ENCODE measurements around the gene GUCD1. TPM values are rescaled to one million over a fixed set of nuclear protein-coding genes. Genes with fewer than 3 reads are reported as not detected.
A peak's percentile ranks its signal among the peaks of the same experiment; 100 is the strongest.

The GUCD1 gene
- total RNA-seq, 3 donors from 2014 or later (not counting 1 experiment from before 2014, with no cell fraction given): 76.9 to 102 (median 94.9) TPM

DNA sequence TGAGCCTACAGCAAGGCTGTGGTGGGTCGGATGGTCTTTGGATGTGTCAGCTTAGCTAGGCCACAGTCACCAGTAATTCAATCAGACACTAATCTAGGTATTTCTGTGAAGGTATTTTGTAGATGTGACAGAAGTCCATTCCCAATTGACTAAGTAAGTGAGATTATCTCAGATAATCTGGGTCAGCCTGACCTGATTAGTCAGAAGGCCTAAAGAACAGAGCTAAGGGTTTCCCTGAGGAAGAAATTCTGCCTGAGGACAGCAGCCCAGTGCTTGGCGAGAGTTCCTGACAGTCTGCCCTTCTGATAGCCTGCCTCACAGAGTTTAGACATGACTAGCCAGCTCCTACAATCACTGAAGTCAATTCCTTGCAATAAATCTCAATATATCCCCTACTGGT lies 28.7 kb downstream of the GUCD1 start:
- H3K27me3 ChIP-seq (ENCODE audit: control insufficient read depth, insufficient read depth, low read length): no peaks in the 10 kb centered on the region
- Mint-ChIP-seq H3K4me3 (no peak overlapping the region), H3K27me3 (ENCODE audit: low read depth in 2 of 2) (no peaks in the 10 kb centered on the region), H3K4me1 (peaks cover 11 to 12% of the 10 kb centered on the region in 2 donors), H3K36me3 (no peaks in the 10 kb centered on the region), H3K9me3 (no peaks in the 10 kb centered on the region), H3K27ac (no peak overlapping the region)
- H3K27ac ChIP-seq (ENCODE audit: low read length): no peak overlapping the region
- TF ChIP-seq, protein P1, sequence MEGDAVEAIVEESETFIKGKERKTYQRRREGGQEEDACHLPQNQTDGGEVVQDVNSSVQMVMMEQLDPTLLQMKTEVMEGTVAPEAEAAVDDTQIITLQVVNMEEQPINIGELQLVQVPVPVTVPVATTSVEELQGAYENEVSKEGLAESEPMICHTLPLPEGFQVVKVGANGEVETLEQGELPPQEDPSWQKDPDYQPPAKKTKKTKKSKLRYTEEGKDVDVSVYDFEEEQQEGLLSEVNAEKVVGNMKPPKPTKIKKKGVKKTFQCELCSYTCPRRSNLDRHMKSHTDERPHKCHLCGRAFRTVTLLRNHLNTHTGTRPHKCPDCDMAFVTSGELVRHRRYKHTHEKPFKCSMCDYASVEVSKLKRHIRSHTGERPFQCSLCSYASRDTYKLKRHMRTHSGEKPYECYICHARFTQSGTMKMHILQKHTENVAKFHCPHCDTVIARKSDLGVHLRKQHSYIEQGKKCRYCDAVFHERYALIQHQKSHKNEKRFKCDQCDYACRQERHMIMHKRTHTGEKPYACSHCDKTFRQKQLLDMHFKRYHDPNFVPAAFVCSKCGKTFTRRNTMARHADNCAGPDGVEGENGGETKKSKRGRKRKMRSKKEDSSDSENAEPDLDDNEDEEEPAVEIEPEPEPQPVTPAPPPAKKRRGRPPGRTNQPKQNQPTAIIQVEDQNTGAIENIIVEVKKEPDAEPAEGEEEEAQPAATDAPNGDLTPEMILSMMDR (IDR thresholded peaks at IDR 0.05): no peak
- H3K4me1 ChIP-seq (ENCODE audit: control insufficient read depth, insufficient read depth, low read length): peaks cover 9% of the 10 kb centered on the region
- intact Hi-C loops (cut with micrococcal nuclease): loop anchor here (10.0 kb wide), 2 partner anchors 341 to 571 kb away; partner anchors contain the start of gene SUSD2
- no peaks in the 10 kb centered on the region for H3K36me3 ChIP-seq (ENCODE audit: control insufficient read depth, insufficient read depth, low read length)
- 84% methylated on average over 2 of the region's 2 CpGs for WGBS (ENCODE audit: insufficient coverage)
- DNase-seq (no peak), ATAC-seq (no peak)
- H3K4me3 ChIP-seq (ENCODE audit: low read length): no peak overlapping the region
- H3K9me3 ChIP-seq (ENCODE audit: control insufficient read depth, insufficient read depth, low read length): no peaks in the 10 kb centered on the region

DNA sequence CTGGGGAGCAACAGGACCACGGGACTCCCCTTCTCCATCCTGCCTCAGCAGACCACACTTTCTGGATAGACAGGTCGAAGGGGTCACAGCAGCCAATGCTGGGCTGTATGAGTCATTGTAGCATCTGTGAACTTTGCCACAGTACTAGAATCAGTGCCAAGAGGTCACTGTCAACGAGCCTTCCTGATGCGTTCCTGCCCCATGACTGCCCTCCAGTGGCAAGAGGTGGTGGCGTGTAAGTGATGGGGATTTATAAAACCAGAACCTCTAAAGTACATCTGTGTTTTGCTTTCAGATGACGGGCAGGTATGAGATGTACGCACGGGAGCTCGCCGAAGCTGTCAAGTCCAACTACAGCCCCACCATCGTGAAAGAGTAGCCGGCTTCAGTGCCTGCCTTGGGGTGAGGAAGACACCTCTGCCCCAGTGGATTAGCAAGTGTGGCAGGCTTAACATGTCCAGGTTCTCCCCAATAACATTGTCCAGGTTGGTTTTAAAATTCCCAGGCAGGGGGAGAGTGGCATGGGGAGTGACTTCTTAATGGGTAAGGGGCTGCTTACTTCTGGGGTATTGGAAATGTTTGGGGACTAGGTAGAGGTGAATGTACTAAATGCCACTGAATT lies 29.4 kb downstream of the GUCD1 start:
- H3K27ac Mint-ChIP-seq: peak overlapping the region in 1 of 2 donors; percentile 27
- H3K4me3 Mint-ChIP-seq: no peak overlapping the region
- 10% methylated on average over 12 of the region's 12 CpGs for WGBS (ENCODE audit: insufficient coverage)
- DNase-seq (peak; percentile 70 to 87), ATAC-seq (peak; percentile 94 to 99 (median 98))
- Histone ChIP-seq H3K27me3 (ENCODE audit: control insufficient read depth, insufficient read depth, low read length) (no peaks in the 10 kb centered on the region), H3K4me3 (ENCODE audit: low read length) (no peak overlapping the region), H3K27ac (ENCODE audit: low read length) (no peak overlapping the region), H3K36me3 (ENCODE audit: control insufficient read depth, insufficient read depth, low read length) (no peaks in the 10 kb centered on the region), H3K4me1 (ENCODE audit: control insufficient read depth, insufficient read depth, low read length) (peaks cover 9% of the 10 kb centered on the region), H3K9me3 (ENCODE audit: control insufficient read depth, insufficient read depth, low read length) (no peaks in the 10 kb centered on the region)
- no peaks in the 10 kb centered on the region for H3K36me3 Mint-ChIP-seq
- intact Hi-C loops (cut with micrococcal nuclease): loop anchor here (1.0 to 10.0 kb wide), 4 partner anchors 102 to 571 kb away; partner anchors contain the start of gene SUSD2
- no peaks in the 10 kb centered on the region for H3K9me3 Mint-ChIP-seq
- H3K27me3 Mint-ChIP-seq (ENCODE audit: low read depth in 2 of 2): no peaks in the 10 kb centered on the region
- H3K4me1 Mint-ChIP-seq: peaks cover 11 to 12% of the 10 kb centered on the region in 2 donors
- TF ChIP-seq, protein P1 (IDR thresholded peaks at IDR 0.05): peak; percentile 81

DNA sequence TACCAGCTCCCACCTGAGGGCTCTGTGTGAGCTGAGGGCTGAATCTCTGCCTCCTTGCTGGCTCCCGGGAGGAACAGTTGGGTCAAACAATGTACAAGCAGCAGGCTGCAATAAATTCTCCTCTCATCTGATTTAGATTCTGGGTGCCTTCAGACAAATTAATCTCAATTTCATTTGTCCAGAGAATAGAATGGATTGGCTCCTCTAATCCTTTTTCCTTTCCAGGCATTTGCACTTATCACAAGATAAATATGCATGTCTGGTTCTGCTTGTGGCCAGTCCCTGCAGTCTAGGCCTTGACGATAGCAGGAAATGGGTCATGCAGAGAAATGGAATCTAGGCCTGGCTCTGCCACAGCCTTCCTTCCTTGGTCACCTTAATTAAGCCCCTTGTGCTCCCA lies 31.1 kb downstream of the GUCD1 start:
- WGBS (ENCODE audit: insufficient coverage): 80% methylated on average over 2 of the region's 2 CpGs
- DNase-seq (no peak), ATAC-seq (no peak)
- Mint-ChIP-seq H3K27ac (no peak overlapping the region), H3K9me3 (no peaks in the 10 kb centered on the region), H3K36me3 (no peaks in the 10 kb centered on the region), H3K4me1 (peaks cover 11 to 12% of the 10 kb centered on the region in 2 donors), H3K4me3 (no peak overlapping the region), H3K27me3 (ENCODE audit: low read depth in 2 of 2) (no peaks in the 10 kb centered on the region)
- Histone ChIP-seq H3K36me3 (ENCODE audit: control insufficient read depth, insufficient read depth, low read length) (no peaks in the 10 kb centered on the region), H3K9me3 (ENCODE audit: control insufficient read depth, insufficient read depth, low read length) (no peaks in the 10 kb centered on the region), H3K4me1 (ENCODE audit: control insufficient read depth, insufficient read depth, low read length) (peaks cover 9% of the 10 kb centered on the region), H3K4me3 (ENCODE audit: low read length) (no peak overlapping the region), H3K27ac (ENCODE audit: low read length) (no peak overlapping the region), H3K27me3 (ENCODE audit: control insufficient read depth, insufficient read depth, low read length) (no peaks in the 10 kb centered on the region)
- TF ChIP-seq, protein P1 (IDR thresholded peaks at IDR 0.05): no peak
- intact Hi-C loops (cut with micrococcal nuclease): loop anchor here (10.0 kb wide), 2 partner anchors 339 to 569 kb away; partner anchors contain the start of gene SUSD2

Data from natural killer cell (primary cell).